Measurements from ENCODE around the gene PRM2.

The PRM2 gene

DNA sequence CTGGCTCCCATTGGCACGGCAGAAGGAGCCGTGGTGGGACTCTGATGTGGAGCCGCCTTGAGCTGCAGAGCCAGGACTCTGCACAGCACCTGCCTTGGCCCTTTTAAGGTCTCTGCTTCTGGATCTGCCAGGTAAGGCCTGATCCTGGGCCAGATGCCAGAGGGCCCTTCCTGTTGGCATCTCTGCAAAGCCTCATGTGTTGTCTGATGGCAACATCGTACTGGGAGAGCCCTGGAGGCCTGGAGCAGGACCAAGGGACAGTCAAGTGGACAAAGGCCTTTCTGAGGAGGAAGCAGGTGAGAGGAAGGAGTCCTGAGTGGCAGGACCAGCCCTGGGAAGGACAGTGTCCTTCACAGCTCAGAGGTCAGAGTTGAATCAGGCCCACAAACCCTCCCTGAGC, 46.4 kb downstream of the PRM2 start:
- DNase-seq (ENCODE audit: low read depth, low spot score) = no peak

DNA sequence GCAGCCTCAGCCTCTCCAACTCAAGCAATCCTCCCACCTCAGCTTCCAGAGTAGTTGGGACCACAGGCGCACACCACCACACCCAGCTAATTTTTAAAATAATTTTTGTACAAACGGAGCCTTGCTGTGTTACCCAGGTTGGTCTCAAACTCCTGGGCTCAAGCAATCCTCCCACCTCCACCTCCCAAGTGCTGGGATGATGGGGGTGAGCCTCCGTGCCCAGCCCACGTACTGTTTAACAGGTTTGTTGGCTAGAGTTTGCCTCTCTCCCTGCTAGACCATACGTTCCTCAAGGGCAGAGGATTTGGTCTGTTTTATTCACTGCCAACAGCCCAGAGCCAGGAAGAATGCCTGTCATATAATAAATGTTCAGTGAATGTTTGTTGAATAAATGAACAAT, 46.8 kb downstream of the PRM2 start:
- DNase-seq (ENCODE audit: low read depth, low spot score) = no peak

- DNase-seq (ENCODE audit: low read depth, low spot score) = no peak
These were observed 50.4 kb downstream of the PRM2 start for GRCh38 chr16:11225677-11226549.
